HEK293T (cell line): Measurements from ENCODE around the gene ERG.

Source experiments
- CTCF ChIA-PET: fragments of 350-600 bp; formaldehyde crosslinking; extraction: SDS; loops from one replicate; lab custom pipeline; 2021; ENCODE audit warnings: antibody characterized with exemption, inconsistent platforms; lab: Yijun Ruan, JAX
- POLR2A ChIA-PET: fragments of 350-600 bp; formaldehyde crosslinking; extraction: SDS; loops from one replicate; lab custom pipeline; 2020; ENCODE audit warnings: antibody characterized with exemption, inconsistent platforms; lab: Yijun Ruan, JAX
- DNase-seq: peaks from one replicate; pipeline ENCODE4 v3.0.0; 2012; ENCODE audit warnings: mixed read lengths; ENCODE audit errors: extremely low spot score
- ARNT ChIP-seq: fragments of 450-650 bp; IDR thresholded peaks from 2 replicates; pipeline ENCODE4 v1.6.1; 2017; ENCODE audit warnings: mild to moderate bottlenecking
- BHLHE40 ChIP-seq: fragments of 450-650 bp; IDR thresholded peaks from 2 replicates; pipeline ENCODE4 v1.6.1; 2016; ENCODE audit warnings: mild to moderate bottlenecking, moderate library complexity, borderline replicate concordance
- CTBP1 ChIP-seq: fragments of 450-650 bp; IDR thresholded peaks from 2 replicates; pipeline ENCODE4 v1.6.1; 2016; ENCODE audit warnings: borderline replicate concordance
- ELF4 ChIP-seq: fragments of 450-650 bp; IDR thresholded peaks from 2 replicates; pipeline ENCODE4 v1.6.1; 2017; ENCODE audit warnings: antibody characterized with exemption
- FOXA1 ChIP-seq: fragments of 450-650 bp; IDR thresholded peaks from 2 replicates; pipeline ENCODE4 v1.6.1; 2016; ENCODE audit warnings: mild to moderate bottlenecking
- FOXK2 ChIP-seq: fragments of 450-650 bp; IDR thresholded peaks from 2 replicates; pipeline ENCODE4 v1.6.1; 2016; ENCODE audit warnings: mild to moderate bottlenecking
- FOXM1 ChIP-seq: fragments of 450-650 bp; IDR thresholded peaks from 2 replicates; pipeline ENCODE4 v1.6.1; 2017; ENCODE audit warnings: mild to moderate bottlenecking, borderline replicate concordance
- HDGF ChIP-seq: fragments of 450-650 bp; IDR thresholded peaks from 2 replicates; pipeline ENCODE4 v1.6.1; 2017; ENCODE audit warnings: antibody characterized with exemption, borderline replicate concordance
- L3MBTL2 ChIP-seq: fragments of 450-650 bp; conservative IDR thresholded peaks from 2 replicates; pipeline ENCODE4 v1.6.1; 2016; ENCODE audit warnings: mild to moderate bottlenecking
- LEF1 ChIP-seq: fragments of 450-650 bp; IDR thresholded peaks from 2 replicates; pipeline ENCODE4 v1.6.1; 2017; ENCODE audit warnings: mild to moderate bottlenecking, borderline replicate concordance
- NFRKB ChIP-seq: fragments of 450-650 bp; IDR thresholded peaks from 2 replicates; pipeline ENCODE4 v1.6.1; 2016; ENCODE audit warnings: mild to moderate bottlenecking, moderate library complexity
- PKNOX1 ChIP-seq: fragments of 450-650 bp; IDR thresholded peaks from 2 replicates; pipeline ENCODE4 v1.6.1; 2016
- SP1 ChIP-seq: fragments of 450-650 bp; IDR thresholded peaks from 2 replicates; pipeline ENCODE4 v1.6.1; 2017
- SUZ12 ChIP-seq: fragments of 450-650 bp; IDR thresholded peaks from 2 replicates; pipeline ENCODE4 v1.6.1; 2016; ENCODE audit warnings: mild to moderate bottlenecking
- TARDBP ChIP-seq: fragments of 450-650 bp; IDR thresholded peaks from 2 replicates; pipeline ENCODE4 v1.6.1; 2016
- ZNF384 ChIP-seq: fragments of 450-650 bp; IDR thresholded peaks from 2 replicates; pipeline ENCODE4 v1.6.1; 2016

ERG gene

GRCh38 chr21:38444691-38445090 is 53.6 kb downstream of the ERG start:
- ChIA-PET POLR2A (no interaction called here), CTCF (no interaction called here)
- TF ChIP-seq CTBP1 (no peak), ZNF384 (no peak), SP1 (no peak), ARNT (no peak), FOXM1 (no peak)
- no peak for DNase-seq

GRCh38 chr21:38443110-38443509 is 55.2 kb downstream of the ERG start:
- CTCF ChIA-PET = no interaction called here

GRCh38 chr21:38441153-38441552 is 57.1 kb downstream of the ERG start:
- CTCF ChIA-PET = no interaction called here

More at GRCh38 chr21:38443110-38443509, 55.2 kb downstream of the ERG start:
- no peak for DNase-seq
- POLR2A ChIA-PET = no interaction called here
- no peak for TF ChIP-seq L3MBTL2
- no peak for TF ChIP-seq SUZ12
- TF ChIP-seq CTBP1 = no peak
- TF ChIP-seq ARNT = no peak
- TF ChIP-seq HDGF = no peak
- TF ChIP-seq ELF4 = no peak

GRCh38 chr21:38440746-38441145 is 57.5 kb downstream of the ERG start:
- ChIA-PET POLR2A (no interaction called here), CTCF (no interaction called here)
- DNase-seq = no peak
- TF ChIP-seq ARNT (no peak), BHLHE40 (no peak), FOXM1 (no peak), TARDBP (no peak), ZNF384 (no peak), LEF1 (no peak), ELF4 (no peak)

More at GRCh38 chr21:38441153-38441552, 57.1 kb downstream of the ERG start:
- no peak for DNase-seq
- TF ChIP-seq PKNOX1 (no peak), FOXA1 (no peak), CTBP1 (no peak), ZNF384 (no peak), NFRKB (no peak), L3MBTL2 (no peak), HDGF (no peak), LEF1 (no peak)
- POLR2A ChIA-PET = no interaction called here

- POLR2A ChIA-PET = no interaction called here
- DNase-seq = no peak
- CTCF ChIA-PET = no interaction called here
- TF ChIP-seq FOXA1 (no peak), FOXK2 (no peak), BHLHE40 (no peak), PKNOX1 (no peak), FOXM1 (no peak), SUZ12 (no peak), LEF1 (no peak), ELF4 (no peak), L3MBTL2 (no peak), HDGF (no peak), SP1 (no peak), ZNF384 (no peak), CTBP1 (no peak)
Measured at GRCh38 chr21:38439957-38440356, 58.3 kb downstream of the ERG start.

- ChIA-PET CTCF (no interaction called here), POLR2A (no interaction called here)
- TF ChIP-seq FOXA1 (no peak), FOXM1 (no peak), BHLHE40 (no peak)
- no peak for DNase-seq
Measured at GRCh38 chr21:38439426-38439825, 58.9 kb downstream of the ERG start.

- POLR2A ChIA-PET = no interaction called here
- CTCF ChIA-PET = no interaction called here
- TF ChIP-seq PKNOX1 = no peak
- no peak for DNase-seq
Measured at GRCh38 chr21:38438462-38438893, 59.8 kb downstream of the ERG start.

- CTCF ChIA-PET = no interaction called here
- TF ChIP-seq NFRKB = no peak
- TF ChIP-seq SP1 = no peak
- no peak for TF ChIP-seq HDGF
- TF ChIP-seq ELF4 = no peak
- TF ChIP-seq BHLHE40 = no peak
- TF ChIP-seq FOXK2 = no peak
- no peak for TF ChIP-seq TARDBP
- TF ChIP-seq LEF1 = no peak
- no peak for TF ChIP-seq PKNOX1
- no peak for TF ChIP-seq L3MBTL2
- TF ChIP-seq ZNF384 = no peak
- no peak for TF ChIP-seq FOXA1
- TF ChIP-seq CTBP1 = no peak
- TF ChIP-seq SUZ12 = no peak
- POLR2A ChIA-PET = no interaction called here
- no peak for DNase-seq
Measured at GRCh38 chr21:38436341-38436740, 61.9 kb downstream of the ERG start.
